Ascending aorta (tissue), 2 donors: ENCODE results near the gene CAMK2G. TPM values are rescaled to one million over a fixed set of nuclear protein-coding genes. Genes with fewer than 3 reads are reported as not detected.
"Not testable (repeated sequence)": the region's sequence is repeated elsewhere in the genome, so short reads cannot be mapped to it uniquely, and the experiment has no call there.

Source experiments
- DNase-seq, 2 donors: peaks; one replicate each; pipeline ENCODE4 v3.0.0-alpha.2; 2019; ENCODE audit warnings: low spot score in 2 of 2
- H3K27ac ChIP-seq, 2 donors: fragments of 200-600 bp; sonication (generic); one replicate each; pipeline ENCODE4 v1.5.1; 2016 to 2017; ENCODE audit warnings: mild to moderate bottlenecking in 1 of 2
- H3K27me3 ChIP-seq: fragments of 200-600 bp; sonication (generic); one replicate; pipeline ENCODE4 v1.5.1; 2017
- H3K36me3 ChIP-seq, 2 donors: fragments of 200-600 bp; sonication (generic); one replicate each; pipeline ENCODE4 v1.5.1; 2016
- H3K4me1 ChIP-seq, 2 donors: fragments of 200-600 bp; sonication (generic); one replicate each; pipeline ENCODE4 v1.5.1; 2016 to 2017; ENCODE audit warnings: mild to moderate bottlenecking in 1 of 2
- H3K4me3 ChIP-seq, 2 donors: fragments of 200-600 bp; sonication (generic); one replicate each; pipeline ENCODE4 v1.5.1; 2016 to 2017; ENCODE audit warnings: mild to moderate bottlenecking in 1 of 2
- H3K9me3 ChIP-seq, 2 donors: fragments of 200-600 bp; sonication (generic); one replicate each; pipeline ENCODE4 v1.5.1; 2016
- CTCF ChIP-seq, 3 experiments: fragments of 200-600 bp in 2 of 3; fragments of 450-650 bp in 1 of 3; sonication (generic) in 2 of 3; IDR thresholded peaks; one replicate each; pipeline ENCODE4 v1.5.1; 2016 to 2019; ENCODE audit warnings: antibody characterized with exemption in 3 of 3, mild to moderate bottlenecking in 1 of 3, moderate library complexity in 1 of 3
- intact Hi-C: fragments of 100-400 bp; cut with DNase I; formaldehyde crosslinking; loops from one replicate; pipeline ENCODE4 v1.15.1; 2023
- total RNA-seq: library from RNA; depleted of rRNA; stranded (reverse); fragments of >200 nt; gene quantifications from one replicate; pipeline ENCODE4 v1.1.0, GENCODE V29; 2016

CAMK2G gene
- total RNA-seq, 1 donor from 2014 or later, result 60.3 TPM

- TF ChIP-seq CTCF (IDR thresholded peaks at IDR 0.05), result no peak
- intact Hi-C loops, result no loop called here
These were observed 18.1 kb upstream of the CAMK2G start for GRCh38 chr10:73892310-73893030.

GRCh38 chr10:73891540-73891939, 17.2 kb upstream of the CAMK2G start:
- no peak for TF ChIP-seq CTCF (IDR thresholded peaks at IDR 0.05)
- H3K4me1 ChIP-seq, result peaks cover 15 to 29% of the 10 kb centered on the region in 2 donors
- intact Hi-C loops, result no loop called here
- no peaks in the 10 kb centered on the region for H3K27me3 ChIP-seq
- H3K4me3 ChIP-seq, result no peak overlapping the region
- no peaks in the 10 kb centered on the region for H3K9me3 ChIP-seq
- H3K36me3 ChIP-seq, result no peaks in the 10 kb centered on the region
- no peak overlapping the region for H3K27ac ChIP-seq
- DNase-seq, result no peak

More at GRCh38 chr10:73892310-73893030, 18.1 kb upstream of the CAMK2G start:
- Histone ChIP-seq H3K4me1 (peaks cover 8 to 20% of the 10 kb centered on the region in 2 donors), H3K27ac (no peak overlapping the region), H3K9me3 (no peaks in the 10 kb centered on the region), H3K36me3 (no peaks in the 10 kb centered on the region), H3K4me3 (no peak overlapping the region), H3K27me3 (no peaks in the 10 kb centered on the region)
- DNase-seq, result no peak

- not testable (repeated sequence) for DNase-seq, H3K4me3 ChIP-seq, H3K27me3 ChIP-seq, H3K27ac ChIP-seq, H3K36me3 ChIP-seq, H3K9me3 ChIP-seq
- H3K4me1 ChIP-seq, result peaks cover 19 to 37% of the 10 kb centered on the region in 2 donors
- intact Hi-C loops, result loop anchor here (1.0 kb wide), 1 partner anchor 15 kb away; no protein-coding TSS in a partner anchor
These were observed 16.5 kb upstream of the CAMK2G start for GRCh38 chr10:73890830-73891229.

- Histone ChIP-seq H3K4me3 (no peak overlapping the region), H3K36me3 (no peaks in the 10 kb centered on the region), H3K27ac (peak overlapping the region; percentile 86 to 91), H3K9me3 (no peaks in the 10 kb centered on the region), H3K4me1 (peaks cover 19 to 38% of the 10 kb centered on the region in 2 donors), H3K27me3 (no peaks in the 10 kb centered on the region)
- intact Hi-C loops, result loop anchor here (1.0 kb wide), 1 partner anchor 16 kb away; no protein-coding TSS in a partner anchor
- DNase-seq, result no peak
- TF ChIP-seq CTCF (IDR thresholded peaks at IDR 0.05), result no peak
These were observed 15.9 kb upstream of the CAMK2G start for GRCh38 chr10:73890261-73890660.

- peak overlapping the region; percentile 86 to 91 for H3K27ac ChIP-seq
- H3K27me3 ChIP-seq, H3K4me3 ChIP-seq, DNase-seq, H3K36me3 ChIP-seq, H3K9me3 ChIP-seq: not testable (repeated sequence)
- intact Hi-C loops, result loop anchor here (5.0 kb wide), 3 partner anchors 68 to 348 kb away; partner anchors contain the start of genes ADK and AP3M1
- H3K4me1 ChIP-seq, result peaks cover 19 to 38% of the 10 kb centered on the region in 2 donors
These were observed 15.1 kb upstream of the CAMK2G start for GRCh38 chr10:73889416-73889815.

GRCh38 chr10:73889014-73889413, 14.7 kb upstream of the CAMK2G start:
- Histone ChIP-seq H3K9me3 (no peaks in the 10 kb centered on the region), H3K27me3 (no peaks in the 10 kb centered on the region), H3K27ac (peak overlapping the region; percentile 86 to 91), H3K4me3 (peak overlapping the region in 1 of 2 donors; percentile 5), H3K36me3 (no peaks in the 10 kb centered on the region), H3K4me1 (peaks cover 19 to 38% of the 10 kb centered on the region in 2 donors)
- intact Hi-C loops, result loop anchor here (5.0 kb wide), 3 partner anchors 68 to 348 kb away; partner anchors contain the start of genes ADK and AP3M1
- DNase-seq, result peak; percentile 71 to 91
- TF ChIP-seq CTCF (IDR thresholded peaks at IDR 0.05), result no peak
